CD4-positive, alpha-beta T cell treated with Interleukin-15 for 4 hours (primary cell): ENCODE data around the gene CFAP46.
"Not testable (repeated sequence)": the region's sequence is repeated elsewhere in the genome, so short reads cannot be mapped to it uniquely, and the experiment has no call there.

Experiments
- DNase-seq: peaks from one replicate; pipeline ENCODE4 v3.0.0-alpha.2; 2020; ENCODE audit warnings: low spot score

CFAP46 gene

DNA sequence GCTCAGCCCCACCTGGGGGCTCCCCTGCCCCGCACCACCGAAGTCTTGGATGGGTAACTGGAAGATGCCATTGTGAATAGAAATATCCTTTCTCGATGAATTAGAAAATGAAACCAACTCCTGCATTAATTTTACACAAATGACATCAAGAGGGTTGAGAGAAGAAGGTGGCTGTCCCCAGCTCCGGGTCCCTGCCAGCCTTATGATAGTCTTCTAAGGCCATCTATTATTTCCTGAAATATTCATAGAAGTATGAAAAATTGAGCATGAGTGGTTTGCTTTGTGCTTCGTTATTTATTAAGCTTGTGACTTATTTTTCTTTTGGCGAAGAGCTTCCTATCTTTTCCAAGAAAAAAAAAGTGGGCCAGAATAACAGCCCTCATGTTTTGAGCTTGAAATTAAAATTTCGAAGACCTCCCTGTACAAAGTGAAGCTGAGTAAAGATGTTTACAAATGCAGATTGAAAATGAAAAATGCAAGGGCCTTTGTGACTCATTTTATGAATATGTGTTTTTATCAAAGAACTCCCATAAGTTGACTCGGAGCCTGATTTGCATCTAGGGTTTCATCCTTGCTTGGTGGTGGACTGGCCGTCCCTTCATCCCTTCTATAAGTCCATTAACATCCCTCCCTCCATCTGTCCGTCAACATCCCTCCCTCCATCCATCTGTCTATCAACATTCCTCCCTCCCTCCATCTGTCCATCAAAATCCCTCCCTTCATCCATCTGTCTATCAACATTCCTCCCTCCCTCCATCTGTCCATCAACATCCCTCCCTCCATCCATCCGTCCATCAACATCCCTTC lies 20.5 kb upstream of the CFAP46 start:
- DNase-seq, result no peak

DNA sequence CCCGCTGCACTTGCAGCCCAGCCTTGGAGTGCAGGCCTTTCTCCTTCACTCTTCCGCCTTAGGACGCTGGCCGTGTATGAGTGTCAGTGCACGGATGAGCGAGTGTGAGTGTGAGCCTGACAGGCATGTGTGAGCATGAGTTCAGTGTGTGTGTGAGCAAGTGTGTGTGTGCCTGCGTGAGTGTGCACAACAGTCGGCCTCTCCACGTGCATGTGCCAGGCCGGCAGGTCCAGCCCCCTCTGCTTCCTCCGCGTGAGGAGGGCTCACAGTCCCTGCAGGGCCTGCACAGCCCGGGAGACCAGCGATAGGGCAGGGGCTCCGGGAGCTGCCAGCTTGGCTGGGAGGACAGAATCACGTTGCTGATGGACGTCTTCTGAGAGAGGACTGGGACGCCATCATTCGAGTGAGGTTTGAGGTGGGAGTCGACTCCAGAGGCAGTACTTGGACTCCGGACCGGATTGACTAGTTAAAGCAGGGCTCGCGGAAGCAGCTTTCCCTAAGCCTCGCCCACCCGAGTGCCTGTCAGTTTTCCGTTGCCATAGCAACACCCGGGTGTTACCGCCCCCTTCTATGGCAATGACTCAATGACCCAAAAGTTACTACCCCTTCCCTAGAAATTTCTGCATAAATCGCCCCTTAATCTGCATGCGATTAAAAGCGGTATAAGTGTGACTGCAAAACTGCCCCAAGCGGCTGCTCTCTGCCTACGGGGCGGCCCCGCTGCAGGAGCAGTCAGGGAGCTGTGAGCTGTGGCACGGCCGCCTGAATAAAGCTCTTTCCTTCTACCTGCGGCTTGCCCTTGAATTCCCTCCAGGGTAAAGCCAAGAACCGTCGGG lies 19.6 kb upstream of the CFAP46 start:
- DNase-seq, result peak; percentile 71

DNA sequence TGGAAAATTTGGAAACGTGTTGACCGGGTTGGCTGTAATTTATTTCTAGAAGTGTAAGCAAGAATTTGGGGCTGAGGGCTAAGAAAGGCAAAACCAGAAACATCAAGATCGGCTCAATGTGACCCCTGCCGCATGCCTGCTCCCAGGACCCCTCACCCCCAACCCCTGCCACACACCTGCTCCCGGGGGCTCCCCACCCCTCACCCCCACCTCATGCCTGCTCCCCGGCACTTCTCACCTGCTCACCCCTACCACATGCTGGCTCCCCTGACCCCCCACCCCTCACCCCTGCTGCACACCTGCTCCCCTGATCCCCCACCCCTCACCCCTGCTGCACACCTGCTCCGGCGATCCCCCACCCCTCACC lies 19.0 kb upstream of the CFAP46 start:
- no peak for DNase-seq

DNA sequence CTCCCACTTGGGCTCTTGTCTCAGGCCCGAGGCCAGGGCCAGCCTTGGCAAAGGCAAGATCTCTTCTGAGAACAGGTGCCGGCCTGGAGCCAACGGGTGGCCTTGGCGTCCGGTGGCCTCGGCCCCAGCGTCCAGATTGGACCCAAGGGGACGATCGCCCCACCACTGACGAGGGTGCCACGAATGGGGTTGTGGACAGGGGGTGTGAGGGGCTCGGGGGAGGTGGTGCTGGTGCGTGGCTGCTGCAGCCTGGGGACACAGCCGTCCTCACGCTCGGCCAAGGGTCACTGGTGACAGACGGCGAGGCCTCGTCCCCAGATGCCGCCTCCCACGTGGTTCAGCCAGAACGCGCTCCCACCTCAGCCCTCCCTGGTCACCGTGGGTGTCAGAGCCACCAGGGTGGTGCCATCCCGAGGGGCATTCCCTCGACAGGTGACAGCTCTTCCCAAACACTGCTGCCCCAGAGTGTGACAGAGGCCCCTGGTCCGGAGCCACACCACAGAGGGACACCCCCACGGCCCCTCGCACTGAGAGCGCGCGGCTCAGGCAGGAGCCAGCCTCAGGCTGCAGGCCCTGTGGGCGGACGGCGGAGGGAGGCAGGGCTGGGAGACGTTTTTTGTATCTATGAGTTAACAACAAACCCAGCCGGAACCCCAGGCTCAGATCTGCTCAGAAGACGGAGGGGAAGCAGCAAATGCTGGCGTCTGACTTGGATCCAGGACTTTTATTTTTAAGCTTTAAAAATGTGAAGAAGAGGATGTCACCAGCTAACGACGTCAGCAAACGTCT lies 18.5 kb upstream of the CFAP46 start:
- DNase-seq, result no peak

- DNase-seq, result no peak
These were observed 17.7 kb upstream of the CFAP46 start for GRCh38 chr10:132960071-132960472.

DNA sequence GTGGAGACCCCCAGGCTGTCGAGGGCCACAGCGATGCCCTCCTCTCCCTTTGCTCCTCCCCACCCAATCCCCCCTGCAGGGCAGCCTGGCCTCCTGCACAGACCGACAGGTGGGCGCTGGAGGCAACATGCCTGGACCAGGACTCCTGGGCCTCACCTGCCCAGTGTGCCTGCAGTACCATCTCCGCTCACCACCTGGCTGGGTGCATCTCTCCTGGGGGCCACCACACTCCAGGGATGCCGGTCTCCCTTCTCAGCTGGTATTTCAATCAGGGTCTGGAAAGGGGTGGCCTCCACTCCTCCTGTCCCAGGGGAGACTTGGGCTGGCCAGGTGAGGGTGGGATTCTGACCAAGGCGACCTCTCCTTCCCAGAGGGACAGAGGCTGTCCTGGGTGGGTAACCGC lies 17.2 kb upstream of the CFAP46 start:
- no peak for DNase-seq

- no peak for DNase-seq
These were observed 16.7 kb upstream of the CFAP46 start for GRCh38 chr10:132958883-132959558.

DNA sequence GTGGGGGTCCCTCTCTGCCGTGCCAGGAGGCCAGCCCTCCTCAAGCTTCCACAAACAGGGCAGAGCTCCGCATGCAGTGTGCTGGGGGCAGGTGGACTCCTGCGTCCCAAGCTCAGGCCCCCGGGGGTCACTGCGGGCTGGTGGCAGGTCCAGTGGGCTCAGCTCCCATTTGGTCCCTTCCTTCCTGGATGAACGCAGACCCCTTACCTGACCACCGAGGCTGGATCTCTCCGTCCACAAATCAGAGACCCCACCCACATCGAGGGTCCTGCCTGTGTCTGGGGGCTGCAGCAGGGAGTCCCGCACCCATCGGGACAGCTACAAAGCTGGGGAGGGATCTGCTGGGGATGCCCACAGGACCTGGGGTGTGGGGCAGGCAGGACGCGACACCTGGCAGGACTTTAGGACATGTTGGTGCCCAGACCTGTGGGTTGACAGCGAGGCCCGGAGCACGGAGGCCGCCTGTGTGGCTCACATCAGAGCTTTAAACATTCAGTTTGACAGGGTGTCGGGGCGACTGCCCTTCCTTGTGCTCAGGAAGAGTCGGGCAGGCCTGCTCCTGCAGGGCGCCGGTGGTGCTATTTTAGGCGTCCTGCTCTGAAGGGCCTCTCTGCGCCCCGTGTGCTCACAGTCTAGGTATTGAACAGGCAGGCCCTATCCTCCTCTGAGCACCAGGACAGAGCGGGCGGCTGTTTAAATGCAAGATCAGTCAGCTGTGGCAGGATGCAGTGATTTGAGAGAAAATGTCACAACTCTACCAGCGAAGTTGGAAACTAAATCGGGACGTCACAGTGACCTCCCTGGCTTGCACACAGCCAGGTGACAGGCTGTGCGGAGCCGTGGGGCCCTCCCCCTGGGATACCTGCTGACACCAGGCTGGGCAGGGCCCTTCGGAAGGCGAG lies 15.9 kb upstream of the CFAP46 start:
- no peak for DNase-seq

DNA sequence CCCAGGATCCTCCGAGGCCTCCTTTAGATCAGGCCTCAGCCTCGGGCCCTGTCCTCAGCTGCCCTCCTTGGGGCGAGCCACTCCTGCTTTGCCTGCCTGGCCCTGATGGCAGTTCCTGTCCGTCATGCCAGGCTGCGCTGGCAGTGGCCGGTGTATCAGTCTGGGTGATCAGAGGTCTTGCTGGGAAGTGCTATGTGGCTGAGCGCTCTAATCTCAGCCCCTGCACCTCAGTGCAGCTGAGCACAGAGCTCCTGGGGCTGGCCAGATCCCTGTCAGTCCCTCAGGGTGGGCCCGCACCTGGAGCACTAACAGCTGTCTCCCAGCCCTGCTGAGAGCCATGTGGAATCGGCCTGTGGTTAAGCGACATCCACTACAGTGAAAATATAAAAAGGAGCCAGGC lies 14.8 kb upstream of the CFAP46 start:
- no peak for DNase-seq

GRCh38 chr10:132956259-132956658 lies 13.9 kb upstream of the CFAP46 start:
- DNase-seq, result not testable (repeated sequence)

DNA sequence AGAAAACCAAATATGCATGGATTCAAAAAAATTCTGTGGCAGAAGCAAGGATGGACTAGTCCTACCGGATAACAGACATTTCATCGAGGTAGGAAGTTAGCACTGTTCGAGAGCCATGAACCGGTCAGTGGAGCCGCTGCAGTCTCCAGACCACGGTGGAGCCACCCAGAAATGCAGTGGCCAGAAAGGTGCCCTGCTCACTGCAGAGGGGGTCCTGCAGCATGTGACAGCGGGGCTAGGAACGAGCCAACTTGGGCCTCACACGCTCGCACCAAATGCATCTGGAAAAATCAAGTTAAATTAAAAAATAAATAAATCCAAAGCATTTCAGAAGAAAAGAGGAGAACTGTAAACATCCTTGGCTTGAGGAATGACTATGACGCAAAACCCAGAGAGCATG lies 13.1 kb upstream of the CFAP46 start:
- DNase-seq, result no peak

DNA sequence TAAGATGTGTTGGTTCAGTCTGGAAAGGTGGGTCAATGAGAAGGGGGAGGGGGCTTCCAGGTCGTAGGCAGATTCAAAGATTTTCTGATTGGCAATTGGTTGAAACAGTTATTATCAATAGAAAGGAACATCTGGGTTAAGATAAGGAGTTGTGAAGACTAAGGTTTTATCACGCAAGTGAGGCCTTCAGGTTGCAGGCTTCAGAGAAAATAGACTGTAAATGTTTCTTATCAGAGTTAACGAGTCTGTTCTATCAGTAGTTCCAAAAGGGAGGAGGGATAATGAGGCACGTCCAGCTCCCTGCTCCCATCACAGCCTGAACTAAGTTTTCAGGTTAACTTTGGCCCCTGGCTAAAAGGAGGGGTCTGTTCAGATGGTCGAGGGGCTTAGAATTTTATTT lies 11.1 kb upstream of the CFAP46 start:
- no peak for DNase-seq

DNA sequence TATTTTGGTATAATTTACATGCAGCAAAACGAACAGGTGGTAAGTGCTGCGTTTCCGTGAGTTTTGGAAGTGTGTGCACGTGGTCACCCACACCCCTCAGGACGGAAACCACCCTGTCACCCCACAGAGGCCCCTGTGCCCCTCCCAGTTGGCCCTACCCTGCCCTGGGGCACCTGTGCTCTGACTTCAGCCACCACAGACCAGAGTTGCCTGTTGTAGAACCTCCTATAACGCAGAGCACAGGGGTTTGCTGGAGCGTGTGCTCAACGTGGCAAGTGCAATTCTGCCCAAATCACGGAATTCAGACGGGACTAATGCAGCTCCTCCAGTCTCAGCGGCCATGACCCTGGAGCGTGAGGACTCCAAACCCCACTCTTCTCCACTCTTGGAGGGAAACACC lies 9.6 kb upstream of the CFAP46 start:
- DNase-seq, result no peak

- no peak for DNase-seq
These were observed 6.0 kb upstream of the CFAP46 start for GRCh38 chr10:132948351-132948750.

DNA sequence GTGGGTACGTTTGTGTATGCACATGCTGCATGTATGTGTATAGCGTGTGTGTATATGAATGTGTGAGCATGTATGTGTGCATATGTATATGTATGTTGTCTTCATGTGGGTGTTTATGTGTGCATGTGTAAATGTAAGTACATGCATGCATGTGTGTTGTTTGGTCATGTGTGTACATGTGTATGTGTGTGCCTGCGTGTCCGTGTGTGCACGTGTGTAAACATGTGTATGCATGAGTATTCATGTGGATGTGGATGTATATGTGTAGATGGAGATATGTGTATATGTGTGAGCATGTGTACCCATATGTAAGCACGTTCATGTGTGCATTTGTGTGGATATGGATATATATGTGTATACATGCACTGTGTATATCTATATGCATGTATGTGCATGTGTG lies 5.5 kb upstream of the CFAP46 start:
- no peak for DNase-seq

DNA sequence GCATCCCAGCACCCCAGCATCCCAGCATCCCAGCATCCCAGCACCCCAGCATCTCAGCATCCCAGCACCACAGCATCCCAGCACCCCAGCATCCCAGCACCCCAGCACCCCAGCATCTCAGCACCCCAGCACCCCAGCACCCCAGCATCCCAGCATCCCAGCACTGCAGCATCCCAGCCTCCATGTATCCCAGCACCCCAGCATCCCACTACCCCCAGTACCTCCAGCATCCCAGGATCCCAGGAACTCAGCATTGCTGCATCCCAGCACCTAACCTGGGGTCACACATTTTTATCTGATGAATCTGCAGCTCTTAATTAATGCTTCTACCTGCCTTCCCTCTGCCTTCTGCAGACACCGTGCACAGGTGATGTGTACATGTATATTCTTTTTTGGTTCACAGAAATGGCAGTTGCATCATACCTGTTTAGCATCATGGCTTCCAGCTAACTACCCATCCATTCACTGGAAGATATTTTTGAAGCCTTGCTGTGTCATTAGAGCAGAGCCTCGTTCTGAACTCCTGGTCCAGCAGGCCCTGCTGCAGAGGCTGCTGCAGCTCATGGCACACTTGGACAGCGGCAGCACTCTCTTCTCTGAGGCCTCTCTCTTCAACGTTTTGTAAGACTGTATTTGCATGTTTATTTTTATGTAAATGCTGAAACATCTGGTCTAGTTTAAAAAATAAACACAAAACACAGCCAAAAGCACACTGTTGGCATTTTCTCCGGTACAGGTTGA lies 4.6 kb upstream of the CFAP46 start:
- no peak for DNase-seq

- DNase-seq, result no peak
These were observed 3.9 kb upstream of the CFAP46 start for GRCh38 chr10:132946311-132946710.

- DNase-seq, result no peak
These were observed 3.5 kb upstream of the CFAP46 start for GRCh38 chr10:132945894-132946255.

- no peak for DNase-seq
These were observed 2.9 kb upstream of the CFAP46 start for GRCh38 chr10:132945125-132945893.

DNA sequence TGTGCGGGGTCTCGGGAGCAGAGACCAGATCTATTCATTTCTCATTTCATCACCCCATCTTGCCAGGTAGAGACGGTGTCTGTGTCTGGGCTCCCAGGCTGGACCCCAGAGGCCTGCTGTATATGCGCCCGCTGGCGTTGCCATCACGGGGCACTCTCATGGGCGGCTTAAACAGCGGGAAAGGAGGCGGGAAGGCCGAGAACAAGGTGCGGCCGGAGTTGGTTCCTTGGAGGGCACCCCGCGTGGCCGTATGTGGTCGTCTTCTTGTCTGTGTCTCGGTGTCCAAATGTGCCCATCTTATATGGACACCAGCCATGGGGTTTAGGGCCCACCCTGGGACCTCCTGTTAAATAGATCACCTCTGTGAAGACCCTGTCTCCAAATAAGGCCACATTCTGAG lies 2.1 kb upstream of the CFAP46 start:
- DNase-seq, result no peak
